ENCODE data around the gene TSKU.

DNA sequence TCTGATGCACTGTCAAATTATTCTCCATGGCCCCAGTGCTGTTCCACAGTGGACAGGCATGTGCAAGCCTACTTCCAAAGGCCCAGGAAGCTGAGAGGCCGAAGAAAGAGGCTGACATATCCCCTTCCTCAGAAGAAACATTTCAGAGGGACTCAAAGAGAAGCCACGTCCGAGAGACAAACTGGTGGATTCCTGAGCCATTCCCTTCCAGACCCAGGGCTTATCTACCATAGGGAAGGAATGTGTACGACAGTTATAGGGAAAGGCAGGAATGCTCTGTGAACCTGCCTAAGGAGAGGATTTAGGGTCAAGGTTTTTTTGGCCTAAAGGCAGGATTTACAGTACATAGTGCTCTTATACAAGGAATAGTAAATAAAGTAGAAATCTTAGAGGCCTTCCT lies 46.9 kb upstream of the TSKU start:
- TF ChIP-seq EZH2phosphoT487 (IDR thresholded peaks at IDR 0.05; ENCODE audit: insufficient read depth, low read depth), result no peak
- no peak for TF ChIP-seq EZH2 (IDR thresholded peaks at IDR 0.05; ENCODE audit: insufficient read depth, poor library complexity, severe bottlenecking)
